Measurements from ENCODE around the gene LTC4S.
"Not testable (repeated sequence)": the region's sequence is repeated elsewhere in the genome, so short reads cannot be mapped to it uniquely, and the experiment has no call there.

LTC4S gene

DNA sequence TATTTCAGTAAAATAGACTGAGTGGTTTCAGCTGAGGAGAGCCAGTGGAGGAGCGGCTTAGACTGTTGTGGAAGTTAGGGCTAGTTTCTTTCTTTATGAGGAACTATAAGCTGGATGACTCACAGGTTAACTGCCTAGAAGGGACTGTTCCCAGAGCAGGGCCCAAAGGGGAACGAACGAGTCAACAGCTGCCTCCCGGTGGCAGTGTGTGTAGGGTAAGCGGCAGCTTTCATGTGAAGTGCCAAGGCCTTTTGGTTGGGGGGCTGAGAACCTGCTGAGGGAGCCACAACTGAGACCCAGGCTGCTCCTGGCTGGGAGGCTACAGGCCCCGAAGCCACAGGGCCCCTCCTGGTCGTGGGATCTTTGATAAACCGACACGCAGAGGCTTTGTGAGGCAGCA, 33.9 kb downstream of the LTC4S start:
- DNase-seq = peak; percentile 28

DNA sequence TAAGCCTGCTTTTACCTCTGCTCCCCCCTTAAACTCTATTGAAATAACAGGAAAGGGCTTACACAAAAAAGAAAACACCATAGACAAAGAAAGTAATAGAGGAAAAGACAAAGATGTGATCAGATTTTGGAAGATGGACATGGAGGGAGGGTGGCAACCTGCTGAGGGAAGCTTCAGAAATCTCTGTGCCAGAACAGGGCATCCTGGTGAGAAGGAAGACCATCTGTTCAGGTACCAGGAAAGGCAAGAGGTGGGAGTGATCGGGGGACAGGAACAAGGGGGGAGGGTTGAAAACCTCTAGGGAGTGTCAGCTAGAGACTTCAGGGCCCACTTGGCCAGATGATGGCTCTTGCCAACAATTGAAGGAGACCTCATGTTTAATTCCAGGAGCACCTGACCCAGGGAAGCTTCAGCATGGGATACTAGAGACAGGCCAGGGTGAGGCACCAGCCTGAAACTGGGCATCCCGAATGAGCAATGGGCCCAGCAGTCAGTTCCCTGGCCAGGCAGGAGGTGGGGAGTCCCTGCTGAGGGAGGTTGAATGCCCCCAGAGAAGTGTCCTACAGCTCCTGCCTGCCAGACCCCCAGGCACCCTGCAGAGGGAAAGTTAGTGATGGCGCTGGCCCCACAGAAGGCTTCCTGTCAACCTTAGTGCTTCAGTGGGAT, 35.1 kb downstream of the LTC4S start:
- DNase-seq = no peak

DNA sequence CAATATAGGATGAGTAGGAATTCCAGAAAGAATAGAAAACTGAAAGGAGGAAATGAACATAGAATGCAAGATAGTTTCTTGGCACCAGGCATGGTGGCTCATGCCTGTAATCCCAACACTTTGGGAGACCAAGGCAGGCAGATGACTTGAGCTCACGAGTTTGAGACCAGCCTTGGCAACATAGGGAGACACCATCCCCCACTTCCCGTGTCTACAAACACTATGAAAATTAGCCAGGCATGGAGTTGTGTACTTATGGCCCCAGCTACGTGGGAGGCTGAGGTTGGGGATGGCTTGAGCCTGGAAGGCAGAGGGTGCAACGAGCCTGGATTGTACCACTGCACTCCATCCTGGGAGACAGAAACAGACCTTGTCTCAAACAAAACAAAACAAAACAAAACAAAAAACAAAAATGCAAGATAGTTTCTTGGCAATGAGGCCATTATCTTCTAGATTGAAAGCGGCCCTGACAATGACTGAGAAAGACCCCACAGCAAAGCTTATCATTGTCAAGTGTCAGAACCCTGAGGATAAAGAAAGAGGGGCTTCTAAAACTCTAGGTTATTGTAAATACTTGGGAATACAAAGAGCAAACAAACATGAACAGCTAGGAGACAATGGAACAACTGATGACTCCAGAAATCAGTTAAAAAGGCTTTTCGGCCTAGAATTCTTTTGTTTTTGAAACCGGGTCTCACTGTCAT, 36.1 kb downstream of the LTC4S start:
- no peak for DNase-seq

DNA sequence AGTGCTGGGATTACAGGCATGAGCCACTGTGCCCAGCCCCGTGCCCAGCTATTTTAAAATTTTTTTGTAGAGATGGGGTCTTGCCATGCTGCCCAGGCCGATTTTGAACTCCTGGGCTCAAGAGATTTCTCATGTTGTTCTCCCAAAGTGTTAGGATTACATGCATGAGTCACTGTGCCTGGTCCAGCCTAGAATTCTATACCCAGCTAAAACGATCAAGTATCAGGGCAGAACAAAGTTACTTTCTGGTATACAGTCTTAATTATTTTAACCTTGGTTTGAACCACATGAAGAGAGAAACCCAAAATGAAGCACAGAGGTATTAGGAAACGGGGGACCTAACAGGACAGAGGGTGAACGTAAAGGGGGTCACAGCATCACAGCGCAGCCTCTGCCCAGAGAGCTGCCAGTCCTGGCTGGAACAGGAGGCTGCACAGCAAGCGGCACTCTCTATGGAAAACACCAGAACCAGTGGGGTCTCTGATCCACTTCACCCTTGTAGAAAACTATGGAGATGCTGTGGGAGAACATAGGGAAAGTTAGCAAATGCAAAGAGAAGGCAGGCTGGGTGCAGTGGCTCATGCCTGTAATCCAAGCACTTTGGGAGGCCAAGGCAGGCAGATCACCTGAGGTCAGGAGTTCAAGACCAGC, 37.2 kb downstream of the LTC4S start:
- DNase-seq = no peak

DNA sequence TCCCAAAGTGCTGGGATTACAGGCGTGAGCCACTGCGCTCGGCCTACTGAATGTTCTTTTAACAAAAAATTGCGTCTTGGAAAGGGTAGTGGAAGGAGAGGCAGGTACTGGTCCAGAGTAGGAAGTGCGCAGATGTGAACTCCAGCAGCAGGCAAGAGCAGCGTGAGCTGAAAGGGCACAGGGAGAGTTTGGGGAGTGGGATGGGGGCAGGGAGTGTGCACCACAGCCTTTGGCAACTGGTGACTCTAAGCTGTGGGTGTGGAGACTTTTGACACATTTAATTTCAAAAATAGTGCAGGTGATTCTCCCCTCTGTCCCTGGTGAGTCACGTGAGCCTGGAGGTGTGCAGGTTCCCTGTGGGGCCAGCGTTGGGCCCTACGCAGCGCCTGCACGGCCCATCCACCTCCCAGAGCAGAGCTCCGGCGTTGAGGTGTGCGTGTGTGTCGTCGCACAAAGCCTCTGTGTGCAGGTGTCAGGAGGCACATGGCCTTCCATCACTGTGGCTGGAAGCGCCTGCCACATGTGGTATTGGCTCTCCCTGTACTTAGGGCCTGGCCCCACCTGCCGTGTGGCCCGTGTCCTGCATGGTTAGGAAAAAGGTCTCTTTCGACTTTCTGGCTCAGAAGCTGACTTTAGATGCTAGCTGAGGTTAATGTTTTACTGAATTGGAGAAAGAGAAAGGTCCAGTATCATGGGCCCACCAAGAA, 38.4 kb downstream of the LTC4S start:
- no peak for DNase-seq

DNA sequence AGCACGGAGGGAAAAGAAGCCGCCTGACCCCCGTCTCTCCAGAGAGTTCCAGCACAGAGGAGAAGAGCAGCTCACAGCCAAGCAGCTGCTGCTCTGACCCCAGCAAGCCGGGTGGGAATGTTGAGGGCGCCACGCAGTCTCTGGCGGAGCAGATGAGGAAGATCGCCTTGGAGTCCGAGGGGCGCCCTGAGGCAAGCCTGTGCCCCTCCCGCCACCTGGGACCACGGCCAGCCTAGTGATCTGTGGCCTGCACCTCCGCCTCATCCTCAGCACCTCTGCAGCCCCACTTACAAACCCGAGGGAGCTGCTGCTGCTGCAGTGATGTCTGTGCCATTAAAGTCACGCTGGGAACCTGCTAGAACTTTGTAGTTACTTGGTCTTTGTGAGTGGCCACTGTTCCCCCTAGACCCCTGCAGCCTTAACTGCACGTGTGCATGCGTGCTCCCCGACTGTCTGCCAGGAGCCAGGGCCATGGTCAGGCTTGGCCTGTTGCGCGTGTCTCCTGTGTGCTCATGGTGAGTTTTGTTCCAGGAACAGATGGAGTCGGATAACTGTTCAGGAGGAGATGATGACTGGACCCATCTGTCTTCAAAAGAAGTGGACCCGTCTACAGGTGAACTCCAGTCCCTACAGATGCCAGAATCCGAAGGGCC, 39.4 kb downstream of the LTC4S start:
- DNase-seq = no peak

DNA sequence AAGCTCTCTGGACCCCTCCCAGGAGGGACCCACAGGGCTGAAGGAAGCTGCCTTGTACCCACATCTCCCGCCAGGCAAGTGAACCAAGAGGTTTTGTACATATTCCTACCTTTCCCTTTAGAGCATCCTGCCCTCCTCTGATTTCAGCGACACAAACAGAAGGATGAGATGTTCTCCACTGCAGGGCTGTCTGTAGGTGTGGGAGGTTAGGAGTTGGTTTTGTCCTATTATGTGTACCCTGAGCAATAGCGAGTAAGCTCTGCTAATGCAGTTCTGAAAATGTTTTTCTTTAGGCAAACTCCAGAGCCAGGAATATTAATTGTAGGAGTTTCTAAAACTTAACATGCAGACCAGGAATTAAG, 39.9 kb downstream of the LTC4S start:
- DNase-seq = no peak

DNA sequence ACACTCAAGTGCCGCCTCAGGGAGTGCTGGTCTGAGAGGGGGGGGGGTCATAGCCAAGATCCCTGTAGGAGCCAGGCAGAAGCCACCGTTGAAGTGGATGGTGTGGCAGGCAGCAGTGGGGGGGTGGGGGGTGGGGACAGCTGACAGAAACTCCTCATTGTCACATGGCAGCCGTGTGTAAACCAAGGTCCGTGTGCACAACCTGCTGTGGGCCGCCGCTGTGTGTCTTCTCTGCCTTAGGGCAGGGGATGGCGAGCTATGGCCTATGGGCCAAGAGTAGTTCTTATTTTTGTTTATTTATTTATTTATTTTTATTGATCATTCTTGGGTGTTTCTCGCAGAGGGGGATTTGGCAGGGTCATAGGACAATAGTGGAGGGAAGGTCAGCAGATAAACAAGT, 40.3 kb downstream of the LTC4S start:
- no peak for DNase-seq

DNA sequence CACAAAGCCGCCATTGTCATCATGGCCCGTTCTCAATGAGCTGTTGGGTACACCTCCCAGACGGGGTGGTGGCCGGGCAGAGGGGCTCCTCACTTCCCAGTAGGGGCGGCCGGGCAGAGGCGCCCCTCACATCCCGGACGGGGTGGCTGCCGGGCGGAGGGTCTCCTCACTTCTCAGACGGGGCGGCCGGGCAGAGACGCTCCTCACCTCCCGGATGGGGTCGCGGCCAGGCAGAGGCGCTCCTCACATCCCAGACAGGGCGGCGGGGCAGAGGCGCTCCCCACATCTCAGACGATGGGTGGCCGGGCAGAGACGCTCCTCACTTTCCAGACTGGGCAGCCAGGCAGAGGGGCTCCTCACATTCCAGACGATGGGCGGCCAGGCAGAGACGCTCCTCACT, 41.1 kb downstream of the LTC4S start:
- DNase-seq = not testable (repeated sequence)

DNA sequence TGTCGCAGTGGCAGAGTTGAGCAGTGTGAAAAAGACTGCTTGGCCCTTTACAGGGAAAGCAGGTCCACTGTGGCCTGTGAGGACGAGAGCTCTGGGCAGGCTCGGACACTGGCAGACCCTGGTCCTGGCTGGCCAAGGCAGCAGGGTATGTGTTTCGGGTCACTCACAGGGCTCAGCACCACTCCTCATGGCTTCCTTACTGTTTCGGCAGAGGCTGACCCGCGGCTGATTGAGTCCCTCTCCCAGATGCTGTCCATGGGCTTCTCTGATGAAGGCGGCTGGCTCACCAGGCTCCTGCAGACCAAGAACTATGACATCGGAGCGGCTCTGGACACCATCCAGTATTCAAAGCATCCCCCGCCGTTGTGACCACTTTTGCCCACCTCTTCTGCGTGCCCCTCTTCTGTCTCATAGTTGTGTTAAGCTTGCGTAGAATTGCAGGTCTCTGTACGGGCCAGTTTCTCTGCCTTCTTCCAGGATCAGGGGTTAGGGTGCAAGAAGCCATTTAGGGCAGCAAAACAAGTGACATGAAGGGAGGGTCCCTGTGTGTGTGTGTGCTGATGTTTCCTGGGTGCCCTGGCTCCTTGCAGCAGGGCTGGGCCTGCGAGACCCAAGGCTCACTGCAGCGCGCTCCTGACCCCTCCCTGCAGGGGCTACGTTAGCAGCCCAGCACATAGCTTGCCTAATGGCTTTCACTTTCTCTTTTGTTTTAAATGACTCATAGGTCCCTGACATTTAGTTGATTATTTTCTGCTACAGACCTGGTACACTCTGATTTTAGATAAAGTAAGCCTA, 42.6 kb downstream of the LTC4S start:
- peak; percentile 85 for DNase-seq

DNA sequence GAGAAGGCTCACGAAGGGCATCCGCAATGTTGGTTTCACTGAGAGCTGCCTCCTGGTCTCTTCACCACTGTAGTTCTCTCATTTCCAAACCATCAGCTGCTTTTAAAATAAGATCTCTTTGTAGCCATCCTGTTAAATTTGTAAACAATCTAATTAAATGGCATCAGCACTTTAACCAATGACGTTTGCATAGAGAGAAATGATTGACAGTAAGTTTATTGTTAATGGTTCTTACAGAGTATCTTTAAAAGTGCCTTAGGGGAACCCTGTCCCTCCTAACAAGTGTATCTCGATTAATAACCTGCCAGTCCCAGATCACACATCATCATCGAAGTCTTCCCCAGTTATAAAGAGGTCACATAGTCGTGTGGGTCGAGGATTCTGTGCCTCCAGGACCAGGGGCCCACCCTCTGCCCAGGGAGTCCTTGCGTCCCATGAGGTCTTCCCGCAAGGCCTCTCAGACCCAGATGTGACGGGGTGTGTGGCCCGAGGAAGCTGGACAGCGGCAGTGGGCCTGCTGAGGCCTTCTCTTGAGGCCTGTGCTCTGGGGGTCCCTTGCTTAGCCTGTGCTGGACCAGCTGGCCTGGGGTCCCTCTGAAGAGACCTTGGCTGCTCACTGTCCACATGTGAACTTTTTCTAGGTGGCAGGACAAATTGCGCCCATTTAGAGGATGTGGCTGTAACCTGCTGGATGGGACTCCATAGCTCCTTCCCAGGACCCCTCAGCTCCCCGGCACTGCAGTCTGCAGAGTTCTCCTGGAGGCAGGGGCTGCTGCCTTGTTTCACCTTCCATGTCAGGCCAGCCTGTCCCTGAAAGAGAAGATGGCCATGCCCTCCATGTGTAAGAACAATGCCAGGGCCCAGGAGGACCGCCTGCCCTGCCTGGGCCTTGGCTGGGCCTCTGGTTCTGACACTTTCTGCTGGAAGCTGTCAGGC, 43.6 kb downstream of the LTC4S start:
- no peak for DNase-seq

DNA sequence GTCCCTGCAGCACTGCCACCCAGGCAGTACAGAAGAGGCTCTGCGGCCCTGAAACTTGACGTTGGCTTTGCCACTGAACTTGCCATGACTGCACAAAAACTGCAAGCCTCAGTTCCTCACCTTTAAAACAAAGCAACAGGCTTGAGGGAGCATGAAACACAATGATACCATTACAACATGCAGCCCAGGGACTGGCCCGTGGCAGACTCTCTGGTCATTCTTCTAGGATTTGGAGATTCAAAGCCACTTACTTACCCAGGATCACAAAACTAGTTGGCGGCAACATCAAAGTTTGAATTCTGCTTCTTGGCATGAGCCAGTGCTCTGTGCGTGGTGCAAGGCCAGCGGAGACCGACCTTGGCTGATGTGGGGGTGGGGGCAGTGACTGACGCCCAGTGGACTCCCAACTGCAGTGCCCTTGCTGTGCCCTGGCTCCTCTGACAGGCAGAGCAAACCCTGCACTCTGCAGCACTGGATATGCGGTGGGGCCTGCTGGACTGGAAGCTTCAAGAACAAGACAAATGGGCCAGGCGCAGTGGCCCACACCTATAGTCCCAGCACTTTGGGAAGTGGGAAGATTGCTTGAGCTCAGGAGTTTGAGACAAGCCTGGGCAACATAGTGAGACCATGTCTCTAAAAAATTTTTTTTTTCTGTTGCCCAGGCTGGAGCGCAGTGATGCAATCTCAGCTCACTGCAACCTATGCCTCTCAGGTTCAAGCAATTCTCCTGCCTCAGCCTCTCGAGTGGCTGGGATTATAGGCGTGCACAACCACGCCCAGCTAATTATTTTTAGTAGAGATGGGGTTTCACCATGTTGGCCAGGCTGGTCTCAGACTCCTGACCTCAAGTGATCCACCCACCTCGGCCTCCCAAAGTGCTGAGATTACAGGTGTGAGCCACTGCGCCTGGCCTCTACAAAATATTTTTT, 45.8 kb downstream of the LTC4S start:
- no peak for DNase-seq

DNA sequence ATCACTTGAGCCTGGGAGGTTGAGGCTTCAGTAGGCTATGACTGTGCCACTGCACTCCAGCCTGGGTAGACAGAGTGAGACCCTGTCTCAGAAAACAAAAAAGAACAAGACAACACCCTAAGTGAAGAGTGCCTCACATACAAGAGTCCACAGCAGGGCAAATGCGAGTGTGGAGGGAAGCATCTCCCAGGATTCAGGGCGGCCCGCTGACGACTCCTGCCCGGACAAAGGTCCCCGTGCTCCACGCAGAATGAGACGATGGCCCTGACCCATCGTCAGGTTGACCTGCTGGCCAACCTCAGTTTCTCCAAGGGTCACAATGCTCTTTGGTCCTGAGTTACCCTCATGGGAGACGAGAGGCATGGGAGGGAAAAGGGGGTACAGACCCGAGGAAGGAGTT, 46.5 kb downstream of the LTC4S start:
- no peak for DNase-seq

DNA sequence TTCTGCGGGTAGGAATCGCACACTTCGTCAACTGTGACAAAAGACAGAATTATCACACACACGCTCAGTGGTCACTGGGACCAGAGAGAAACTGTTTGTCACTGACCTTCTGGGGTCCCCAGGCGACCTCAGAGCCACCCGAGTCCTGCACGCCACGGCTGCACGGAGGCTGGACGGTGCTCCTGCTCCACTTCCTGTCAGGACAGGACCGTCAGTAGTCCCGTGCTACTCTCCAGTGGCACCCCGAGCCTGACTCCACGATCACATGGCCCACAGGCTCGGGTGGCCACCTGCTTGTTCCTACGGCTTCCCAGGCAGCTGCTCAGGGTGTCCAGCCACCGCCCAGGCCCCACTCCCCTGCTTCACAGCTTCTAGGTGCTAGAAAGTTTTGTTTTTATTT, 47.0 kb downstream of the LTC4S start:
- DNase-seq = no peak

DNA sequence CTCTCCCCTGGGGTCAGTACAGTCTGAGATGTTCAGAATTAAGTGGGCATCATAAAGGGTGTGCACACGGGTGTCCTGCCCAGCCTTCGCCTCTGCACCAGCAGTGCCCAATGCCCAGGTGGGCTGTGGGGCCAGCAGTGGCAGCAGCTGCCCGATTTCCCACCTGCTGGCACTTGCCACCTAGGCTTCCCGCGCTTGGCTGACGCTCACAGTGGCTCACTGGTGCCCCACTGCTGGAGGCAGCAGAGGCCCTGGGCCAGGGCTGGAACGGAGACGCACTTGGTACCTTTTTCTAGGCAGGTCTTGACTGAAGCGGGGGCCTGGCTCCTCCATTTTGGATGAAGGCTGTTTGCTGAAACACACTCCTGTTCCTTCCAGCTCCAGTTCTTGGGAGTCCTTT, 47.8 kb downstream of the LTC4S start:
- no peak for DNase-seq
